Upper lobe of right lung (tissue), 1 donor: ENCODE measurements around the gene LRMDA. TPM values are rescaled to one million over a fixed set of nuclear protein-coding genes. Genes with fewer than 3 reads are reported as not detected.
A peak's percentile ranks its signal among the peaks of the same experiment; 100 is the strongest.

Source experiments
- ATAC-seq: fragments of 200-7000 bp; cut with Tn5 transposase; one replicate; pipeline ENCODE4 v1.9.1; 2020; ENCODE audit warnings: mild to moderate bottlenecking, moderate library complexity
- DNase-seq: peaks from one replicate; pipeline ENCODE4 v3.0.0-alpha.2; 2020
- H3K27ac ChIP-seq: fragments of 200-600 bp; one replicate; pipeline ENCODE4 v1.8.0; 2022
- H3K27me3 ChIP-seq: fragments of 200-600 bp; one replicate; pipeline ENCODE4 v1.8.0; 2022; ENCODE audit warnings: mild to moderate bottlenecking
- H3K36me3 ChIP-seq: fragments of 200-600 bp; one replicate; pipeline ENCODE4 v1.8.0; 2022
- H3K4me1 ChIP-seq: fragments of 200-600 bp; one replicate; pipeline ENCODE4 v1.8.0; 2022
- H3K4me3 ChIP-seq: fragments of 200-600 bp; one replicate; pipeline ENCODE4 v1.8.0; 2022; ENCODE audit warnings: mild to moderate bottlenecking
- H3K9me3 ChIP-seq: fragments of 200-600 bp; one replicate; pipeline ENCODE4 v1.8.0; 2022
- CTCF ChIP-seq: fragments of 200-600 bp; IDR thresholded peaks from one replicate; pipeline ENCODE4 v1.8.0; 2022; ENCODE audit warnings: antibody characterized with exemption
- intact Hi-C: fragments of 100-400 bp; cut with DNase I; formaldehyde crosslinking; loops from one replicate; pipeline ENCODE4 v1.11.0; 2022
- total RNA-seq: library from RNA; stranded (reverse); fragmentation: NEBNext Ultra II Directional; extraction: Animal tissue kit (Norgen Biotek cat#: 25700); gene quantifications from one replicate; pipeline ENCODE4 v1.2.1, GENCODE V29; 2021
- donor health status: DM: no; HTN: yes; CAD: no; lungs with severe emphysema.

LRMDA gene
- total RNA-seq, 1 donor from 2014 or later, result 20.0 TPM

- Histone ChIP-seq H3K27ac (no peak overlapping the region), H3K4me3 (no peak overlapping the region), H3K4me1 (no peaks in the 10 kb centered on the region), H3K36me3 (no peaks in the 10 kb centered on the region), H3K27me3 (no peaks in the 10 kb centered on the region), H3K9me3 (peaks cover 13% of the 10 kb centered on the region)
- DNase-seq, result no peak
- ATAC-seq, result no peak
- intact Hi-C loops, result no loop called here
- TF ChIP-seq CTCF, result no peak
Measured at GRCh38 chr10:76504823-76505222, 1073.4 kb downstream of the LRMDA start.

- intact Hi-C loops, result no loop called here
- ATAC-seq (no peak), DNase-seq (no peak)
- H3K4me3 ChIP-seq, result no peak overlapping the region
- no peak for TF ChIP-seq CTCF
- no peaks in the 10 kb centered on the region for H3K4me1 ChIP-seq
- H3K27ac ChIP-seq, result no peak overlapping the region
- H3K9me3 ChIP-seq, result peaks cover 8% of the 10 kb centered on the region
- no peaks in the 10 kb centered on the region for H3K27me3 ChIP-seq
- no peaks in the 10 kb centered on the region for H3K36me3 ChIP-seq
Measured at GRCh38 chr10:76509446-76509845, 1078.0 kb downstream of the LRMDA start.

- TF ChIP-seq CTCF, result no peak
- Histone ChIP-seq H3K36me3 (no peaks in the 10 kb centered on the region), H3K9me3 (no peaks in the 10 kb centered on the region), H3K4me1 (no peaks in the 10 kb centered on the region), H3K4me3 (no peak overlapping the region), H3K27ac (no peak overlapping the region), H3K27me3 (no peaks in the 10 kb centered on the region)
- intact Hi-C loops, result no loop called here
- ATAC-seq (no peak), DNase-seq (no peak)
Measured at GRCh38 chr10:76514321-76514720, 1082.9 kb downstream of the LRMDA start.

GRCh38 chr10:76514869-76515268 is 1083.4 kb downstream of the LRMDA start:
- Histone ChIP-seq H3K27ac (no peak overlapping the region), H3K9me3 (no peaks in the 10 kb centered on the region), H3K27me3 (no peaks in the 10 kb centered on the region), H3K4me3 (no peak overlapping the region), H3K36me3 (no peaks in the 10 kb centered on the region), H3K4me1 (no peaks in the 10 kb centered on the region)
- intact Hi-C loops, result no loop called here
- no peak for ATAC-seq
- no peak for DNase-seq
- no peak for TF ChIP-seq CTCF

GRCh38 chr10:76522547-76522946 is 1091.1 kb downstream of the LRMDA start:
- Histone ChIP-seq H3K9me3 (no peaks in the 10 kb centered on the region), H3K4me1 (no peaks in the 10 kb centered on the region), H3K27me3 (no peaks in the 10 kb centered on the region), H3K27ac (no peak overlapping the region), H3K4me3 (no peak overlapping the region), H3K36me3 (no peaks in the 10 kb centered on the region)
- intact Hi-C loops, result no loop called here
- no peak for ATAC-seq
- DNase-seq, result no peak
- no peak for TF ChIP-seq CTCF

GRCh38 chr10:76523246-76523645 is 1091.8 kb downstream of the LRMDA start:
- no peak for DNase-seq
- ATAC-seq, result peak; percentile 36
- Histone ChIP-seq H3K36me3 (no peaks in the 10 kb centered on the region), H3K4me1 (no peaks in the 10 kb centered on the region), H3K9me3 (no peaks in the 10 kb centered on the region), H3K27me3 (no peaks in the 10 kb centered on the region), H3K27ac (no peak overlapping the region), H3K4me3 (no peak overlapping the region)
- TF ChIP-seq CTCF, result no peak
- intact Hi-C loops, result no loop called here
